OCI-LY7 (cell line): Measurements from ENCODE around the gene BDKRB2.

Experiments
- CTCF ChIP-seq: fragments of 200-600 bp; sonication (generic); conservative IDR thresholded peaks from 2 replicates; pipeline ENCODE4 v1.5.1; 2014; ENCODE audit warnings: mild to moderate bottlenecking, antibody characterized with exemption, low read length, moderate library complexity, mixed read lengths
- EZH2phosphoT487 ChIP-seq: fragments of 200-600 bp; sonication (generic); IDR thresholded peaks from 2 replicates; pipeline ENCODE4 v1.6.1; 2018; ENCODE audit warnings: low read depth, borderline replicate concordance, mild to moderate bottlenecking, mixed run types, antibody characterized with exemption, low read length, moderate library complexity, mixed read lengths

GRCh38 chr14:96168581-96168980 is 36.1 kb upstream of the BDKRB2 start:
- TF ChIP-seq CTCF, result no peak
- no peak for TF ChIP-seq EZH2phosphoT487
